Loucy (cell line): Measurements from ENCODE around the gene ST3GAL3.

Experiments used
- EZH2phosphoT487 ChIP-seq: fragments of 200-600 bp; IDR thresholded peaks from 2 replicates; pipeline ENCODE4 v1.6.1; 2018; ENCODE audit warnings: antibody characterized with exemption, mild to moderate bottlenecking, moderate library complexity, borderline replicate concordance
- TF ChIP-seq, protein P1 (sequence below): fragments of 200-600 bp; sonication (generic); conservative IDR thresholded peaks from 2 replicates; pipeline ENCODE4 v1.5.1; 2014; ENCODE audit warnings: mild to moderate bottlenecking, antibody characterized with exemption, low read length

DNA sequence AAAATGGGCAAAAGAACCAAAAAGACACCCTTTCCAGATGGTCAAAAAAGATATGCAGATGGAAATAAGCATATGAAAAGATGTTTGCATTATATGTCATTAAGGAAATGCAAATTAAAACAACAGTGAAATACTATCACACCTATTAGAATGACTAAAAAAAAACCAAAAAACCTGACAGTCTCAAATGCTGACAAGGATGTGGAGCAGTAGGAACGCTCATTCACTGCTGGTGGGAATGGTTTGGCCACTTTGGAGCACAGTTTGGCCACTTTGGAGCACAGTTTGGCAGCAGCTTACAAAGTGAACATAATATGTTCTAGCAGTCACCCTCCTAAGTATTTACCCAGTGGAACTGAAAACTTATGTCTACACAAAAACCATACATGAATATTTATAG lies 121.2 kb downstream of the ST3GAL3 start:
- TF ChIP-seq, protein P1, sequence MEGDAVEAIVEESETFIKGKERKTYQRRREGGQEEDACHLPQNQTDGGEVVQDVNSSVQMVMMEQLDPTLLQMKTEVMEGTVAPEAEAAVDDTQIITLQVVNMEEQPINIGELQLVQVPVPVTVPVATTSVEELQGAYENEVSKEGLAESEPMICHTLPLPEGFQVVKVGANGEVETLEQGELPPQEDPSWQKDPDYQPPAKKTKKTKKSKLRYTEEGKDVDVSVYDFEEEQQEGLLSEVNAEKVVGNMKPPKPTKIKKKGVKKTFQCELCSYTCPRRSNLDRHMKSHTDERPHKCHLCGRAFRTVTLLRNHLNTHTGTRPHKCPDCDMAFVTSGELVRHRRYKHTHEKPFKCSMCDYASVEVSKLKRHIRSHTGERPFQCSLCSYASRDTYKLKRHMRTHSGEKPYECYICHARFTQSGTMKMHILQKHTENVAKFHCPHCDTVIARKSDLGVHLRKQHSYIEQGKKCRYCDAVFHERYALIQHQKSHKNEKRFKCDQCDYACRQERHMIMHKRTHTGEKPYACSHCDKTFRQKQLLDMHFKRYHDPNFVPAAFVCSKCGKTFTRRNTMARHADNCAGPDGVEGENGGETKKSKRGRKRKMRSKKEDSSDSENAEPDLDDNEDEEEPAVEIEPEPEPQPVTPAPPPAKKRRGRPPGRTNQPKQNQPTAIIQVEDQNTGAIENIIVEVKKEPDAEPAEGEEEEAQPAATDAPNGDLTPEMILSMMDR: no peak
- no peak for TF ChIP-seq EZH2phosphoT487
